Measurements from ENCODE around the gene TUBGCP2. TPM values are rescaled to one million over a fixed set of nuclear protein-coding genes. Genes with fewer than 3 reads are reported as not detected.
A peak's percentile ranks its signal among the peaks of the same experiment; 100 is the strongest.

TUBGCP2 gene
- total RNA-seq, 3 donors from 2014 or later (not counting 1 experiment from before 2014, with no cell fraction given), result 74.3 to 81.8 (median 78.7) TPM

DNA sequence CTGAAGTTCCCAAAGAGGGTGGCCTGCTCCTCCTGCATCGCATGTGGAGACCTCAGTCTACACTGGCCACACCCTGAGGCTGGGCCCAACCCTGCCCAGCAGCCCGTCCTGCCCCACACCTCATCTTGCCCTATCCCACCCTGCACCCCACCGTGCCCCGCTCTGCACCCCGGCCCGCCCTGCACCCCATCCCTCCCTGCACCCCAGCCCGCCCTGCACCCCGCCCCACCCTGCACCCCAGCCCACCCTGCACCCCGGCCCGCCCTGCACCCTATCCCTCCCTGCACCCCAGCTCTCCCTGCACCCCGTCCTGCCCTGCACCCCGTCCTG lies 56.5 kb downstream of the TUBGCP2 start:
- peaks cover 5% of the 10 kb centered on the region for H3K4me1 ChIP-seq (ENCODE audit: control insufficient read depth, insufficient read depth, low read length)
- WGBS (ENCODE audit: insufficient coverage), result 92% methylated on average over 9 of the region's 12 CpGs
- TF ChIP-seq, protein P1, sequence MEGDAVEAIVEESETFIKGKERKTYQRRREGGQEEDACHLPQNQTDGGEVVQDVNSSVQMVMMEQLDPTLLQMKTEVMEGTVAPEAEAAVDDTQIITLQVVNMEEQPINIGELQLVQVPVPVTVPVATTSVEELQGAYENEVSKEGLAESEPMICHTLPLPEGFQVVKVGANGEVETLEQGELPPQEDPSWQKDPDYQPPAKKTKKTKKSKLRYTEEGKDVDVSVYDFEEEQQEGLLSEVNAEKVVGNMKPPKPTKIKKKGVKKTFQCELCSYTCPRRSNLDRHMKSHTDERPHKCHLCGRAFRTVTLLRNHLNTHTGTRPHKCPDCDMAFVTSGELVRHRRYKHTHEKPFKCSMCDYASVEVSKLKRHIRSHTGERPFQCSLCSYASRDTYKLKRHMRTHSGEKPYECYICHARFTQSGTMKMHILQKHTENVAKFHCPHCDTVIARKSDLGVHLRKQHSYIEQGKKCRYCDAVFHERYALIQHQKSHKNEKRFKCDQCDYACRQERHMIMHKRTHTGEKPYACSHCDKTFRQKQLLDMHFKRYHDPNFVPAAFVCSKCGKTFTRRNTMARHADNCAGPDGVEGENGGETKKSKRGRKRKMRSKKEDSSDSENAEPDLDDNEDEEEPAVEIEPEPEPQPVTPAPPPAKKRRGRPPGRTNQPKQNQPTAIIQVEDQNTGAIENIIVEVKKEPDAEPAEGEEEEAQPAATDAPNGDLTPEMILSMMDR (IDR thresholded peaks at IDR 0.05), result no peak
- H3K4me3 ChIP-seq (ENCODE audit: low read length), result no peak overlapping the region
- H3K27ac ChIP-seq (ENCODE audit: low read length), result no peak overlapping the region
- DNase-seq (no peak), ATAC-seq (no peak)
- Mint-ChIP-seq H3K9me3 (no peaks in the 10 kb centered on the region), H3K4me1 (peaks cover 1 to 6% of the 10 kb centered on the region in 2 donors), H3K27ac (no peak overlapping the region), H3K4me3 (no peak overlapping the region), H3K36me3 (no peaks in the 10 kb centered on the region), H3K27me3 (ENCODE audit: low read depth in 2 of 2) (peaks cover 0 to 3% of the 10 kb centered on the region in 2 donors)
- H3K27me3 ChIP-seq (ENCODE audit: control insufficient read depth, insufficient read depth, low read length), result no peaks in the 10 kb centered on the region
- intact Hi-C loops (cut with micrococcal nuclease), result no loop called here
- H3K36me3 ChIP-seq (ENCODE audit: control insufficient read depth, insufficient read depth, low read length), result no peaks in the 10 kb centered on the region
- H3K9me3 ChIP-seq (ENCODE audit: control insufficient read depth, insufficient read depth, low read length), result no peaks in the 10 kb centered on the region

DNA sequence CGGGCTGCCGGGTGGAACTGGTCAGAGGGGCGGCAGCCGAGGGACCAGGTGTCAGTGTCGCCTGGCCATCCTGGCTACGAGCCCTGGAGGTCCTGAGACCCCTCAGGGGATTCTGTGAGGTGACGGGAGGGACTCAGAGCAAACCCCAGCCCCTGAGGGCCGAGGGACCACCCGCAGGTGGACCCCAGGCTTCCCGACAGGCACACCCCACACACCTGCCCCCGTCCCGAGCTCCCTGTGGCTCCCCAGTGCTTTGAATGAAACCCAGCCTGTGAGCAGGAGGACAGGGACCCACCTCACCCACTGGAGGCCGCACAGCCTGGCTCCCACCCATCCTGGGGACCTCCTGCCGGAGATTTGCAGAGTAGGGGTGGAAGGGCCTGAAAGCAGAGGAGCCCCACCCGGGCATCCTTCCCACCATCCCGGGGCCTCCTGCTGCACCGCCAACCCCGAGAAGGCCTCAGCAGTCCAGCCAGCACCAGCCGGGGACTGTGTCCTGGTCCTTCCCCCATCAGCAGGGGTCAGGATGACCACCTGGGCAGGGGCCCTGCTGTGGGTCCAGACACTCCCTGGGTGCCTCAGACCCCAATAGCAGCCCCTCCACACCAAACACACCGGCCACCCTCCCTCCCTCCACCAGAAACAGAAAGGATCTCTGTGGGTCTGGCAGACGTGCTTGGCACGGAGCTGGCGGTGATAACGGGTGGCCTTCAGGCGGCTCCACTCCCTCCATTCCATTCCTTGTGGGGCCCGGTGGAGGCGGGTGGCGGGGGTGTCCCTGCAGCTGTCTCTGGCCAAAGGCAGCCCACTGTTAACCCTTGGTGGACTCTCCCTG lies 57.1 kb downstream of the TUBGCP2 start:
- no peaks in the 10 kb centered on the region for H3K4me1 ChIP-seq (ENCODE audit: control insufficient read depth, insufficient read depth, low read length)
- H3K36me3 ChIP-seq (ENCODE audit: control insufficient read depth, insufficient read depth, low read length), result no peaks in the 10 kb centered on the region
- H3K4me1 Mint-ChIP-seq, result peaks cover 0 to 8% of the 10 kb centered on the region in 2 donors
- TF ChIP-seq, protein P1 (IDR thresholded peaks at IDR 0.05), result no peak
- ATAC-seq (no peak), DNase-seq (no peak)
- intact Hi-C loops (cut with micrococcal nuclease), result no loop called here
- peak overlapping the region in 1 of 2 donors; percentile 50 for H3K27ac Mint-ChIP-seq
- no peaks in the 10 kb centered on the region for H3K27me3 ChIP-seq (ENCODE audit: control insufficient read depth, insufficient read depth, low read length)
- WGBS (ENCODE audit: insufficient coverage), result 83% methylated on average over 28 of the region's 28 CpGs
- H3K27ac ChIP-seq (ENCODE audit: low read length), result no peak overlapping the region
- no peak overlapping the region for H3K4me3 ChIP-seq (ENCODE audit: low read length)
- peaks cover 0 to 3% of the 10 kb centered on the region in 2 donors for H3K27me3 Mint-ChIP-seq (ENCODE audit: low read depth in 2 of 2)
- no peaks in the 10 kb centered on the region for H3K9me3 ChIP-seq (ENCODE audit: control insufficient read depth, insufficient read depth, low read length)
- H3K9me3 Mint-ChIP-seq, result no peaks in the 10 kb centered on the region
- H3K36me3 Mint-ChIP-seq, result no peaks in the 10 kb centered on the region
- no peak overlapping the region for H3K4me3 Mint-ChIP-seq

DNA sequence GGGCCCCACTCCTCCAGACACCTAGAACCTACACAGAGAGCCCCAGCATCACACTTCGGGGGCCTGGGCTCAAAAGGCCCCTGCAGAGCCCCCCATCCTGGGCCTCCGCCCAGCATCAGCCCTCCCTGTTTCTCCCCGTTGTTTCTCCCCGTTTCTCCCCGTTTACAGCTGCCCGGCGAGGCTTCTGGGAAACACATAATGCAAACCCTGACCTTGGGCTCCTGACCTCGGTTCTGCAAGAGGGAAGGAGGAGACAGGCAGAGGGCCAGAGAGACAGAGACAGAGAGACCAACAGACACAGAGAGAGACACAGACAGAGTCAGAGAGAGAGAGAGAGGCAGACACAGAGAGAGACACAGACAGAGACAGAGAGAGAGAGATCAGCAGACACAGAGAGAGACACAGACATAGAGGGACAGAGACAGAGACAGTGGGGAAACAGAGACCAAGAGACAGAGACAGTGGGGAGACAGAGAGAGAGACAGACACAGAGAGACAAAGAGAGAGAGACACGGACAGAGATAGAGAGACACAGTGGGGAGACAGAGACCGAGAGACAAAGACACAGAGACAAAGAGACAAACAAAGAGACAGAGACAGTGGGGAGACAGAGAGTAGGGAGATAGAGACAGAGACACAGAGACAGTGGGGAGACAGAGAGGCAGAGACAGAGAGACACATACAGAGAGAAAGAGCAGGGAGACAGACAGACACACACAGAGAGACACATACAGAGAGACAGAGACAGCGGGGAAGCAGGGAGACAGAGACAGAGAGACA lies 58.5 kb downstream of the TUBGCP2 start:
- no peaks in the 10 kb centered on the region for H3K9me3 Mint-ChIP-seq
- Histone ChIP-seq H3K27ac (ENCODE audit: low read length) (no peak overlapping the region), H3K4me1 (ENCODE audit: control insufficient read depth, insufficient read depth, low read length) (no peaks in the 10 kb centered on the region), H3K9me3 (ENCODE audit: control insufficient read depth, insufficient read depth, low read length) (no peaks in the 10 kb centered on the region), H3K27me3 (ENCODE audit: control insufficient read depth, insufficient read depth, low read length) (no peaks in the 10 kb centered on the region), H3K4me3 (ENCODE audit: low read length) (no peak overlapping the region), H3K36me3 (ENCODE audit: control insufficient read depth, insufficient read depth, low read length) (no peaks in the 10 kb centered on the region)
- H3K36me3 Mint-ChIP-seq, result no peaks in the 10 kb centered on the region
- peaks cover 0 to 3% of the 10 kb centered on the region in 2 donors for H3K27me3 Mint-ChIP-seq (ENCODE audit: low read depth in 2 of 2)
- H3K4me3 Mint-ChIP-seq, result no peak overlapping the region
- TF ChIP-seq, protein P1 (IDR thresholded peaks at IDR 0.05), result no peak
- intact Hi-C loops (cut with micrococcal nuclease), result no loop called here
- ATAC-seq, result no peak
- H3K27ac Mint-ChIP-seq, result no peak overlapping the region
- no peak for DNase-seq
- whole genome bisulfite sequencing (ENCODE audit: insufficient coverage), result 86% methylated on average over 10 of the region's 11 CpGs
- H3K4me1 Mint-ChIP-seq, result peaks cover 0 to 8% of the 10 kb centered on the region in 2 donors
